Stomach (tissue), 9 donors: ENCODE results near the gene KDM3A. TPM values are rescaled to one million over a fixed set of nuclear protein-coding genes. Genes with fewer than 3 reads are reported as not detected.
"Not testable (repeated sequence)": the region's sequence is repeated elsewhere in the genome, so short reads cannot be mapped to it uniquely, and the experiment has no call there.

Experiments
- DNase-seq, 2 donors: peaks; one replicate each; pipeline versions ENCODE4 v3.0.0 to v3.0.0-alpha.2; 2013 to 2019
- H3K27ac ChIP-seq, 5 donors: fragments of 200-600 bp in 4 of 5; sonication (generic) in 4 of 5; one replicate each; pipeline ENCODE4 v1.5.1; 2013 to 2019; ENCODE audit warnings: mild to moderate bottlenecking in 1 of 5, moderate library complexity in 1 of 5
- H3K27me3 ChIP-seq, 3 donors: fragments of 200-600 bp; sonication (generic); one replicate each; pipeline ENCODE4 v1.5.1; 2017 to 2019; ENCODE audit warnings: mixed run types in 1 of 3
- H3K36me3 ChIP-seq, 4 donors: fragments of 200-600 bp; sonication (generic); 1 replicate in 3 of 4; 2 replicates in 1 of 4; pipeline ENCODE4 v1.5.1; 2016 to 2019
- H3K4me1 ChIP-seq, 4 donors: fragments of 200-600 bp; sonication (generic); one replicate each; pipeline ENCODE4 v1.5.1; 2016 to 2019
- H3K4me3 ChIP-seq, 4 donors: fragments of 200-600 bp; sonication (generic) in 3 of 4; one replicate each; pipeline ENCODE4 v1.5.1; 2016 to 2019; ENCODE audit warnings: mild to moderate bottlenecking in 1 of 4
- H3K9me3 ChIP-seq, 4 donors: fragments of 200-600 bp; sonication (generic); one replicate each; pipeline ENCODE4 v1.5.1; 2016 to 2019
- EP300 ChIP-seq: sonication (generic); formaldehyde crosslinking; IDR thresholded peaks from one replicate; pipeline ENCODE4 v1.6.1; 2017; ENCODE audit warnings: antibody characterized with exemption
- POLR2A ChIP-seq, 4 donors: fragments of 450-650 bp; IDR thresholded peaks; one replicate each; pipeline ENCODE4 v1.6.1; 2016; ENCODE audit warnings: antibody characterized with exemption in 4 of 4, control low read depth in 2 of 4, mild to moderate bottlenecking in 1 of 4, moderate library complexity in 1 of 4
- POLR2AphosphoS5 ChIP-seq, 3 donors: sonication (generic); formaldehyde crosslinking; IDR thresholded peaks; one replicate each; pipeline ENCODE4 v1.6.1; 2016; ENCODE audit warnings: antibody characterized with exemption in 3 of 3
- WGBS, 5 donors: extraction: QIAGEN DNeasy Blood & Tissue Kit in 3 of 5; methylation state at CpG; one replicate each; pipeline versions ENCODE4 v1.1.5 to v1.1.7; 2013 to 2018; 5-methylcytosine and 5-hydroxymethylcytosine counted together
- intact Hi-C: fragments of 100-400 bp; cut with DNase I; formaldehyde crosslinking; loops from one replicate; pipeline ENCODE4 v1.15.1; 2023; ENCODE audit warnings: low total_unique reads
- polyA plus RNA-seq, 3 donors: library from polyadenylated mRNA; stranded (reverse); fragments of 200-250 nt; gene quantifications; one replicate each; pipeline ENCODE4 v1.2.3, GENCODE V29; 2013
- total RNA-seq, 5 donors: library from RNA; depleted of rRNA; stranded (reverse); fragments of >200 nt; gene quantifications; one replicate each; pipeline versions ENCODE4 v1.1.0 to v1.2.3, GENCODE V29; 2014 to 2016
- TF ChIP-seq, protein P1 (sequence below), 7 experiments: fragments of 450-650 bp in 4 of 7; fragments of 200-600 bp in 3 of 7; sonication (generic) in 3 of 7; IDR thresholded peaks; one replicate each; pipeline ENCODE4 v1.5.1; 2016 to 2019; ENCODE audit warnings: antibody characterized with exemption in 7 of 7, control low read depth in 2 of 7, mild to moderate bottlenecking in 1 of 7
- donor health status: healthy with polysubstance abuse.
- donor health status: Bipolar disorder and iron deficiency.
- donor health status: healthy.

Gene KDM3A
- total and polyA plus RNA-seq, 8 donors: 10.4 to 101 (median 32.0) TPM

GRCh38 chr2:86492048-86492453, 50.9 kb downstream of the KDM3A start:
- DNase-seq: no peak
- Histone ChIP-seq H3K4me3 (no peak overlapping the region), H3K27ac (no peak overlapping the region), H3K27me3 (no peaks in the 10 kb centered on the region), H3K4me1 (no peaks in the 10 kb centered on the region), H3K9me3 (no peaks in the 10 kb centered on the region), H3K36me3 (peaks cover 40 to 100% (median 93%) of the 10 kb centered on the region in 4 donors)
- TF ChIP-seq POLR2AphosphoS5 (IDR thresholded peaks at IDR 0.05) (no peak), EP300 (no peak), POLR2A (IDR thresholded peaks at IDR 0.05) (no peak)
- TF ChIP-seq, protein P1, sequence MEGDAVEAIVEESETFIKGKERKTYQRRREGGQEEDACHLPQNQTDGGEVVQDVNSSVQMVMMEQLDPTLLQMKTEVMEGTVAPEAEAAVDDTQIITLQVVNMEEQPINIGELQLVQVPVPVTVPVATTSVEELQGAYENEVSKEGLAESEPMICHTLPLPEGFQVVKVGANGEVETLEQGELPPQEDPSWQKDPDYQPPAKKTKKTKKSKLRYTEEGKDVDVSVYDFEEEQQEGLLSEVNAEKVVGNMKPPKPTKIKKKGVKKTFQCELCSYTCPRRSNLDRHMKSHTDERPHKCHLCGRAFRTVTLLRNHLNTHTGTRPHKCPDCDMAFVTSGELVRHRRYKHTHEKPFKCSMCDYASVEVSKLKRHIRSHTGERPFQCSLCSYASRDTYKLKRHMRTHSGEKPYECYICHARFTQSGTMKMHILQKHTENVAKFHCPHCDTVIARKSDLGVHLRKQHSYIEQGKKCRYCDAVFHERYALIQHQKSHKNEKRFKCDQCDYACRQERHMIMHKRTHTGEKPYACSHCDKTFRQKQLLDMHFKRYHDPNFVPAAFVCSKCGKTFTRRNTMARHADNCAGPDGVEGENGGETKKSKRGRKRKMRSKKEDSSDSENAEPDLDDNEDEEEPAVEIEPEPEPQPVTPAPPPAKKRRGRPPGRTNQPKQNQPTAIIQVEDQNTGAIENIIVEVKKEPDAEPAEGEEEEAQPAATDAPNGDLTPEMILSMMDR (IDR thresholded peaks at IDR 0.05): no peak
- intact Hi-C loops: no loop called here
- WGBS, 5 donors: 61 to 80% (median 65%) methylated on average over 1 of the region's 1 CpG

DNA sequence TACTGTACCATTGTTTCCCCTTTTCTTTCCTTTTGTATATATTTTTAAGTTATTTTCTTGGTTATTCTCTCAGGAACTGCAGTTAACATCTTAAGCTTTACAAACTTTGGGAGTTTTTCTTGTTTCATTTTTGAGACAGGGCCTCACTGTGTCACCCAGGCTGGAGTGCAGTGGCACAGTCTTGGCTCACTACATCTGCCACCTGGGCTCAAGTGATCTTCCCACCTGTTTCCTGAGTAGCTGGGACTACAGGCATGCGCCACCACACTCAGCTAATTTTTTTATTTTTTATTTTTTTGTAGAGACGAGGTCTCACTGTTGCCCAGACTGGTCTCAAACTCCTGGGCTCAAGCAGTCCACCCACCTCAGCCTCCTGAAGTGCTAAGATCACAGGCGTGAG, 55.2 kb downstream of the KDM3A start:
- DNase-seq, H3K27me3 ChIP-seq, intact Hi-C loops, H3K27ac ChIP-seq, H3K4me3 ChIP-seq, H3K4me1 ChIP-seq: not testable (repeated sequence)
- peaks cover 8 to 23% (median 16%) of the 10 kb centered on the region in 4 donors for H3K9me3 ChIP-seq
- H3K36me3 ChIP-seq: peaks cover 38 to 100% (median 93%) of the 10 kb centered on the region in 4 donors
- WGBS, 5 donors: 86 to 96% (median 93%) methylated on average over 3 of the region's 3 CpGs

GRCh38 chr2:86498468-86499260, 57.5 kb downstream of the KDM3A start:
- H3K4me1 ChIP-seq: no peaks in the 10 kb centered on the region
- H3K4me3 ChIP-seq: no peak overlapping the region
- peaks cover 8 to 26% (median 16%) of the 10 kb centered on the region in 4 donors for H3K9me3 ChIP-seq
- TF ChIP-seq POLR2A (IDR thresholded peaks at IDR 0.05) (no peak), EP300 (no peak), POLR2AphosphoS5 (IDR thresholded peaks at IDR 0.05) (no peak)
- TF ChIP-seq, protein P1 (IDR thresholded peaks at IDR 0.05): no peak
- H3K36me3 ChIP-seq: peaks cover 30 to 100% (median 91%) of the 10 kb centered on the region in 4 donors
- H3K27me3 ChIP-seq: no peaks in the 10 kb centered on the region
- WGBS, 5 donors: 80 to 83% (median 81%) methylated on average over 3 of the region's 3 CpGs
- H3K27ac ChIP-seq: no peak overlapping the region
- DNase-seq: no peak
- intact Hi-C loops: no loop called here

DNA sequence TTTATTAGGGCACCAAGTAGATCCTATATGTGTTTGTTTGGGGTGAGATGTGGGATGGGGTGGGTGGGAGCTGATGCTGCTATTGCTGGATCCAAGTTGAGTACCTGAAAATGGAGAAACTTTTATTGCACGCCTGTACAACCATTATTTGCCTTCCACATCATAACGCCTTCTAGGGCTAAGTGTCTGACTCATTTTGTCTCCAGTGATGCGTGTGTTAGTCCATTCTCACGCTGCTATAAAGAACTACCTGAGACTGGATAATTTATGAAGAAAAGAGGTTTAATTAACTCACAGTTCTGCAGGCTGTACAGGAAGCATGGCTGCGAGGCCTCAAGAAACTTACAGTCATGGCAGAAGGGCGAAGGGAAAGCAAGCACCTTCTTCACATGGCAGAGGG, 58.2 kb downstream of the KDM3A start:
- TF ChIP-seq POLR2AphosphoS5 (IDR thresholded peaks at IDR 0.05): no peak
- 90 to 98% (median 95%) methylated on average over 6 of the region's 6 CpGs for WGBS, 5 donors
- peaks cover 30 to 98% (median 92%) of the 10 kb centered on the region in 4 donors for H3K36me3 ChIP-seq

GRCh38 chr2:86500325-86501083, 59.3 kb downstream of the KDM3A start:
- no peak overlapping the region for H3K27ac ChIP-seq
- TF ChIP-seq EP300 (no peak), POLR2AphosphoS5 (IDR thresholded peaks at IDR 0.05) (no peak), POLR2A (IDR thresholded peaks at IDR 0.05) (no peak)
- no peaks in the 10 kb centered on the region for H3K27me3 ChIP-seq
- no peak for DNase-seq
- intact Hi-C loops: no loop called here
- H3K9me3 ChIP-seq: peaks cover 8 to 26% (median 16%) of the 10 kb centered on the region in 4 donors
- no peaks in the 10 kb centered on the region for H3K4me1 ChIP-seq
- peaks cover 40 to 98% (median 94%) of the 10 kb centered on the region in 4 donors for H3K36me3 ChIP-seq
- H3K4me3 ChIP-seq: no peak overlapping the region
- WGBS, 5 donors: 97 to 100% (median 100%) methylated on average over 2 of the region's 2 CpGs

More for the DNA sequence above, 58.2 kb downstream of the KDM3A start:
- Histone ChIP-seq H3K4me1 (no peaks in the 10 kb centered on the region), H3K9me3 (peaks cover 8 to 26% (median 16%) of the 10 kb centered on the region in 4 donors), H3K27me3 (no peaks in the 10 kb centered on the region), H3K27ac (no peak overlapping the region), H3K4me3 (no peak overlapping the region)
- no peak for DNase-seq
- intact Hi-C loops: no loop called here
